HCT116 (cell line): Measurements from ENCODE around the gene PDLIM5. TPM values are rescaled to one million over a fixed set of nuclear protein-coding genes. Genes with fewer than 3 reads are reported as not detected.

Experiments used
- ATAC-seq: fragments of 200-7000 bp; cut with Tn5 transposase; 2 replicates; pipeline ENCODE4 v1.9.1; 2020; ENCODE audit warnings: mild to moderate bottlenecking, moderate library complexity
- BruUV-seq: library from RNA; stranded (reverse); fragments of 400-500 nt; replicated peaks from 2 replicates; lab custom pipeline; 2021; lab: Mats Ljungman, UMichigan
- CTCF ChIA-PET: fragments of 300-600 bp; sonication (Branson Sonifier 250); formaldehyde crosslinking; loops from one replicate; lab custom pipeline; 2021; ENCODE audit warnings: antibody characterized with exemption; lab: Charles Lee
- POLR2A ChIA-PET: fragments of 300-600, 350-600 bp; sonication (Branson Sonifier 250); formaldehyde crosslinking; loops from one replicate; lab custom pipeline; 2021; ENCODE audit warnings: antibody characterized with exemption; lab: Charles Lee
- RAD21 ChIA-PET, 2 experiments: fragments of 300-600 bp; sonication (Branson Sonifier 250); formaldehyde crosslinking; loops; one replicate each; lab custom pipeline; 2023; ENCODE audit warnings: low total read pairs in 2 of 2; ENCODE audit not compliant: uncharacterized antibody in 2 of 2, unreplicated experiment in 2 of 2, low non-redundant PET in 1 of 2; lab: Charles Lee
- DNase-seq: peaks from one replicate; pipeline ENCODE4 v3.0.0-alpha.2; 2010; ENCODE audit warnings: low read depth, low spot score
- H2AFZ ChIP-seq: fragments of 200-600 bp; shearing (Covaris generic), sonication (generic); 2 replicates; pipeline ENCODE4 v1.6.1; 2017; ENCODE audit warnings: low read depth, mixed run types, mixed read lengths, antibody characterized with exemption, low read length; ENCODE audit not compliant: poor library complexity, severe bottlenecking
- H3K27ac ChIP-seq: 2 replicates; pipeline ENCODE4 v1.5.1; 2012; ENCODE audit warnings: low read depth, low read length
- H3K27me3 ChIP-seq: fragments of 200-600 bp; sonication (generic); 2 replicates; pipeline ENCODE4 v1.6.1; 2016; ENCODE audit warnings: mixed run types, low read length, mixed read lengths; ENCODE audit not compliant: insufficient read depth
- H3K36me3 ChIP-seq, 2 experiments: fragments of 200-500 bp in 1 of 2; fragments of 200-600 bp in 1 of 2; sonication (Bioruptor generic) in 1 of 2; sonication (generic) in 1 of 2; 2 replicates each; pipeline versions ENCODE4 v1.5.1 to v1.6.1; 2014 to 2016; ENCODE audit warnings: low read length in 2 of 2, inconsistent platforms in 1 of 2, mixed read lengths in 1 of 2, mixed run types in 1 of 2; ENCODE audit not compliant: insufficient read depth in 2 of 2, control insufficient read depth in 1 of 2
- H3K4me1 ChIP-seq, 2 experiments: fragments of 200-600 bp in 1 of 2; sonication (generic) in 1 of 2; 2 replicates each; pipeline versions ENCODE4 v1.5.1 to v1.6.1; 2012 to 2017; ENCODE audit warnings: low read length in 2 of 2, inconsistent platforms in 1 of 2, mild to moderate bottlenecking in 1 of 2, mixed read lengths in 1 of 2, mixed run types in 1 of 2, moderate library complexity in 1 of 2; ENCODE audit not compliant: insufficient read depth in 2 of 2, control insufficient read depth in 1 of 2
- H3K4me2 ChIP-seq: fragments of 200-600 bp; sonication (generic); 2 replicates; pipeline ENCODE4 v1.6.1; 2017; ENCODE audit warnings: mixed run types, low read length, mixed read lengths
- H3K4me3 ChIP-seq, 2 experiments: fragments of 200-600 bp in 1 of 2; sonication (generic) in 1 of 2; replicated peaks in 1 of 2; 2 replicates each; pipeline ENCODE4 v1.5.1; 2011 to 2016; ENCODE audit warnings: low read length in 2 of 2, control low read depth in 1 of 2, low read depth in 1 of 2, mild to moderate bottlenecking in 1 of 2, mixed read lengths in 1 of 2, mixed run types in 1 of 2
- H3K79me2 ChIP-seq: fragments of 200-600 bp; sonication (generic); 2 replicates; pipeline ENCODE4 v1.6.1; 2017; ENCODE audit warnings: mild to moderate bottlenecking, mixed run types, low read length, moderate library complexity, mixed read lengths; ENCODE audit not compliant: insufficient read depth
- H3K9ac ChIP-seq: fragments of 200-600 bp; sonication (generic); 2 replicates; pipeline ENCODE4 v1.6.1; 2016; ENCODE audit warnings: low read length, mixed read lengths
- H3K9me2 ChIP-seq: fragments of 200-600 bp; sonication (generic), shearing (Covaris generic); 2 replicates; pipeline ENCODE4 v1.6.1; 2017; ENCODE audit warnings: mixed run types, mild to moderate bottlenecking, moderate library complexity; ENCODE audit not compliant: insufficient read depth
- H3K9me3 ChIP-seq, 2 experiments: fragments of 200-500 bp in 1 of 2; fragments of 200-600 bp in 1 of 2; sonication (Bioruptor generic) in 1 of 2; sonication (generic) in 1 of 2; 2 replicates each; pipeline ENCODE4 v1.6.1; 2014 to 2017; ENCODE audit warnings: low read length in 2 of 2, mixed read lengths in 2 of 2, inconsistent platforms in 1 of 2, low read depth in 1 of 2, mild to moderate bottlenecking in 1 of 2, mixed run types in 1 of 2, moderate library complexity in 1 of 2; ENCODE audit not compliant: control insufficient read depth in 1 of 2, insufficient read depth in 1 of 2
- H4K20me1 ChIP-seq: fragments of 200-600 bp; sonication (generic), shearing (Covaris generic); 2 replicates; pipeline ENCODE4 v1.6.1; 2017; ENCODE audit warnings: mixed run types, mild to moderate bottlenecking, moderate library complexity; ENCODE audit not compliant: insufficient read depth
- CEBPB ChIP-seq: IDR thresholded peaks from 2 replicates; pipeline ENCODE4 v1.6.1; 2012; ENCODE audit warnings: low read depth
- EGR1 ChIP-seq: IDR thresholded peaks from 2 replicates; pipeline ENCODE4 v1.6.1; 2012; ENCODE audit warnings: low read depth
- EZH2 ChIP-seq: fragments of 200-600 bp; sonication (generic); IDR thresholded peaks from 2 replicates; pipeline ENCODE4 v1.6.1; 2017; ENCODE audit warnings: antibody characterized with exemption, mixed run types
- EZH2phosphoT487 ChIP-seq: fragments of 200-600 bp; IDR thresholded peaks from 2 replicates; pipeline ENCODE4 v1.6.1; 2018; ENCODE audit warnings: antibody characterized with exemption, borderline replicate concordance
- FOSL1 ChIP-seq: IDR thresholded peaks from 2 replicates; pipeline ENCODE4 v1.6.1; 2012; ENCODE audit warnings: low read depth
- JUND ChIP-seq: IDR thresholded peaks from 2 replicates; pipeline ENCODE4 v1.6.1; 2012
- POLR2A ChIP-seq: IDR thresholded peaks from 2 replicates; pipeline ENCODE4 v1.7.0; 2011; ENCODE audit warnings: borderline replicate concordance; ENCODE audit not compliant: insufficient read depth, insufficient read length; ENCODE audit errors: extremely low read depth
- POLR2AphosphoS5 ChIP-seq: IDR thresholded peaks from 2 replicates; pipeline ENCODE4 v1.6.1; 2011; ENCODE audit warnings: mild to moderate bottlenecking, low read depth, low read length, moderate library complexity
- RAD21 ChIP-seq: IDR thresholded peaks from 2 replicates; pipeline ENCODE4 v1.6.1; 2012; ENCODE audit warnings: low read depth, mild to moderate bottlenecking
- SIN3A ChIP-seq: IDR thresholded peaks from 2 replicates; pipeline ENCODE4 v1.6.1; 2012; ENCODE audit warnings: low read depth
- SP1 ChIP-seq: IDR thresholded peaks from 2 replicates; pipeline ENCODE4 v1.6.1; 2012; ENCODE audit warnings: low read depth
- TCF7L2 ChIP-seq: IDR thresholded peaks from 2 replicates; pipeline ENCODE4 v1.7.0; 2011; ENCODE audit warnings: borderline replicate concordance, inconsistent platforms; ENCODE audit not compliant: insufficient read depth, insufficient read length; ENCODE audit errors: extremely low read depth
- YY1 ChIP-seq: IDR thresholded peaks from 2 replicates; pipeline ENCODE4 v1.6.1; 2011; ENCODE audit warnings: low read length, low read depth, moderate library complexity, mild to moderate bottlenecking; ENCODE audit not compliant: insufficient replicate concordance; ENCODE audit errors: extremely low read depth
- ZFX ChIP-seq: fragments of 450-650 bp; IDR thresholded peaks from 2 replicates; pipeline ENCODE4 v1.6.1; 2017
- ZNF274 ChIP-seq: fragments of 200-500 bp; sonication (Bioruptor generic); IDR thresholded peaks from 2 replicates; pipeline ENCODE4 v1.6.1; 2014; ENCODE audit warnings: mild to moderate bottlenecking, low read depth, low read length, inconsistent platforms
- intact Hi-C: fragments of 100-400 bp; cut with micrococcal nuclease; formaldehyde crosslinking; loops from 2 replicates; pipeline ENCODE4 v1.10.0; 2022
- total RNA-seq: library from RNA; stranded (reverse); gene quantifications from one replicate; pipeline ENCODE4 v1.2.1, GENCODE V29; 2021; ENCODE audit not compliant: unreplicated experiment
- TF ChIP-seq, protein P1 (sequence below): IDR thresholded peaks from 2 replicates; pipeline ENCODE4 v1.6.1; 2012
- TF ChIP-seq, protein P2 (sequence below): IDR thresholded peaks from 2 replicates; pipeline ENCODE4 v1.6.1; 2011; ENCODE audit warnings: mild to moderate bottlenecking, low read length, moderate library complexity; ENCODE audit not compliant: insufficient replicate concordance; ENCODE audit errors: extremely low read depth
- TF ChIP-seq, protein P3 (sequence below): IDR thresholded peaks from 2 replicates; pipeline ENCODE4 v1.6.1; 2012
- TF ChIP-seq, protein P4 (sequence below): IDR thresholded peaks from 2 replicates; pipeline ENCODE4 v1.6.1; 2012; ENCODE audit warnings: low read depth
- TF ChIP-seq, protein P5 (sequence below), 3 experiments: fragments of 200-600 bp in 1 of 3; sonication (generic) in 1 of 3; IDR thresholded peaks in 2 of 3; conservative IDR thresholded peaks in 1 of 3; 2 replicates each; pipeline ENCODE4 v1.5.1; 2012 to 2017; ENCODE audit warnings: low read depth in 2 of 3, low read length in 2 of 3, antibody characterized with exemption in 1 of 3, borderline replicate concordance in 1 of 3, control low read depth in 1 of 3, mild to moderate bottlenecking in 1 of 3, mixed read lengths in 1 of 3, mixed run types in 1 of 3, moderate library complexity in 1 of 3; ENCODE audit not compliant: insufficient read depth in 1 of 3

The PDLIM5 gene
- total RNA-seq, 1 experiment from 2014 or later: 130 TPM

DNA sequence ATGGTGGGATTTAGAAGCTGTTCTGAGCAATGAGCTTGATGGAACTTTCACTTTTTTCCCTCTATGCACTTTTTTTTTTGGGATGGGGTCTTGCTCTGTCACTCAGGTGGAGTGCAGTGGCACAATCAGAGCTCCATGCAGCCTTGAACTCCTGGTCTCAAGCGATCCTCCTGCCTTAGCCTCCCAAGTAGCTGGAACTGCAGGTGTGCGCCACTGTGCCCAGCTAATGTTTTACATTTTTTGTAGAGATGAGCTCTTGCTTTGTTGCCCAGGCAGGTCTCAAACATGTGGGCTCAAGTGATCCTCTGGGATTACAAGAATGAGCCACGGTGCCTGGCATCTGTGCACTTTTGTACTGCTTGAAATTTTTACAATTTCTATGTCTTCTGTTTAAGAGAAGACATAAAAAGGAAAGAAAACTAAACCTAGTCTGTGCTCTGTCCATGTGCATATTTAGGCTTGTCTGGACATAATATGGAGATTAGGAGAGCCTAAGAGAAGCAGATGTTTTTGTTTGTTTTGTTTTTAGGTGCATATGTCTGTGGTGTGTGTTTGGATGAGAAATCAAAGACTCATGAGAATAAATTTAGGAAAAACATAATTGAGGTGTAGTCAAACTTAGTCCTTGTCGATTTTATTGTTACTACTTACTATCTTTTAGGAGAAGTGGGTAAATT, 16.5 kb downstream of the PDLIM5 start:
- Histone ChIP-seq H3K9me3 (no peaks in the 10 kb centered on the region), H3K36me3 (no peaks in the 10 kb centered on the region), H3K4me1 (peaks cover 16 to 19% of the 10 kb centered on the region in 2 experiments), H3K9me2 (no peaks in the 10 kb centered on the region), H3K79me2 (peaks cover 90% of the 10 kb centered on the region), H3K4me3 (no peak overlapping the region), H3K27ac (no peak overlapping the region), H2AFZ (no peak overlapping the region), H4K20me1 (no peaks in the 10 kb centered on the region), H3K4me2 (no peak overlapping the region), H3K27me3 (no peaks in the 10 kb centered on the region), H3K9ac (no peak overlapping the region)
- no TSS peak for BruUV-seq
- TF ChIP-seq JUND (no peak), EZH2phosphoT487 (no peak), SP1 (no peak), POLR2A (no peak), TCF7L2 (no peak), POLR2AphosphoS5 (no peak), CEBPB (no peak), YY1 (no peak), ZNF274 (no peak), RAD21 (no peak), EGR1 (no peak), ZFX (no peak), EZH2 (no peak), SIN3A (no peak), FOSL1 (no peak)
- TF ChIP-seq, protein P1, sequence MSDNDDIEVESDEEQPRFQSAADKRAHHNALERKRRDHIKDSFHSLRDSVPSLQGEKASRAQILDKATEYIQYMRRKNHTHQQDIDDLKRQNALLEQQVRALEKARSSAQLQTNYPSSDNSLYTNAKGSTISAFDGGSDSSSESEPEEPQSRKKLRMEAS: no peak
- TF ChIP-seq, protein P2, sequence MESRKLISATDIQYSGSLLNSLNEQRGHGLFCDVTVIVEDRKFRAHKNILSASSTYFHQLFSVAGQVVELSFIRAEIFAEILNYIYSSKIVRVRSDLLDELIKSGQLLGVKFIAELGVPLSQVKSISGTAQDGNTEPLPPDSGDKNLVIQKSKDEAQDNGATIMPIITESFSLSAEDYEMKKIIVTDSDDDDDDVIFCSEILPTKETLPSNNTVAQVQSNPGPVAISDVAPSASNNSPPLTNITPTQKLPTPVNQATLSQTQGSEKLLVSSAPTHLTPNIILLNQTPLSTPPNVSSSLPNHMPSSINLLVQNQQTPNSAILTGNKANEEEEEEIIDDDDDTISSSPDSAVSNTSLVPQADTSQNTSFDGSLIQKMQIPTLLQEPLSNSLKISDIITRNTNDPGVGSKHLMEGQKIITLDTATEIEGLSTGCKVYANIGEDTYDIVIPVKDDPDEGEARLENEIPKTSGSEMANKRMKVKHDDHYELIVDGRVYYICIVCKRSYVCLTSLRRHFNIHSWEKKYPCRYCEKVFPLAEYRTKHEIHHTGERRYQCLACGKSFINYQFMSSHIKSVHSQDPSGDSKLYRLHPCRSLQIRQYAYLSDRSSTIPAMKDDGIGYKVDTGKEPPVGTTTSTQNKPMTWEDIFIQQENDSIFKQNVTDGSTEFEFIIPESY: no peak
- TF ChIP-seq, protein P3, sequence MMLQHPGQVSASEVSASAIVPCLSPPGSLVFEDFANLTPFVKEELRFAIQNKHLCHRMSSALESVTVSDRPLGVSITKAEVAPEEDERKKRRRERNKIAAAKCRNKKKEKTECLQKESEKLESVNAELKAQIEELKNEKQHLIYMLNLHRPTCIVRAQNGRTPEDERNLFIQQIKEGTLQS: no peak
- TF ChIP-seq, protein P4, sequence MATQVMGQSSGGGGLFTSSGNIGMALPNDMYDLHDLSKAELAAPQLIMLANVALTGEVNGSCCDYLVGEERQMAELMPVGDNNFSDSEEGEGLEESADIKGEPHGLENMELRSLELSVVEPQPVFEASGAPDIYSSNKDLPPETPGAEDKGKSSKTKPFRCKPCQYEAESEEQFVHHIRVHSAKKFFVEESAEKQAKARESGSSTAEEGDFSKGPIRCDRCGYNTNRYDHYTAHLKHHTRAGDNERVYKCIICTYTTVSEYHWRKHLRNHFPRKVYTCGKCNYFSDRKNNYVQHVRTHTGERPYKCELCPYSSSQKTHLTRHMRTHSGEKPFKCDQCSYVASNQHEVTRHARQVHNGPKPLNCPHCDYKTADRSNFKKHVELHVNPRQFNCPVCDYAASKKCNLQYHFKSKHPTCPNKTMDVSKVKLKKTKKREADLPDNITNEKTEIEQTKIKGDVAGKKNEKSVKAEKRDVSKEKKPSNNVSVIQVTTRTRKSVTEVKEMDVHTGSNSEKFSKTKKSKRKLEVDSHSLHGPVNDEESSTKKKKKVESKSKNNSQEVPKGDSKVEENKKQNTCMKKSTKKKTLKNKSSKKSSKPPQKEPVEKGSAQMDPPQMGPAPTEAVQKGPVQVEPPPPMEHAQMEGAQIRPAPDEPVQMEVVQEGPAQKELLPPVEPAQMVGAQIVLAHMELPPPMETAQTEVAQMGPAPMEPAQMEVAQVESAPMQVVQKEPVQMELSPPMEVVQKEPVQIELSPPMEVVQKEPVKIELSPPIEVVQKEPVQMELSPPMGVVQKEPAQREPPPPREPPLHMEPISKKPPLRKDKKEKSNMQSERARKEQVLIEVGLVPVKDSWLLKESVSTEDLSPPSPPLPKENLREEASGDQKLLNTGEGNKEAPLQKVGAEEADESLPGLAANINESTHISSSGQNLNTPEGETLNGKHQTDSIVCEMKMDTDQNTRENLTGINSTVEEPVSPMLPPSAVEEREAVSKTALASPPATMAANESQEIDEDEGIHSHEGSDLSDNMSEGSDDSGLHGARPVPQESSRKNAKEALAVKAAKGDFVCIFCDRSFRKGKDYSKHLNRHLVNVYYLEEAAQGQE: no peak
- TF ChIP-seq, protein P5, sequence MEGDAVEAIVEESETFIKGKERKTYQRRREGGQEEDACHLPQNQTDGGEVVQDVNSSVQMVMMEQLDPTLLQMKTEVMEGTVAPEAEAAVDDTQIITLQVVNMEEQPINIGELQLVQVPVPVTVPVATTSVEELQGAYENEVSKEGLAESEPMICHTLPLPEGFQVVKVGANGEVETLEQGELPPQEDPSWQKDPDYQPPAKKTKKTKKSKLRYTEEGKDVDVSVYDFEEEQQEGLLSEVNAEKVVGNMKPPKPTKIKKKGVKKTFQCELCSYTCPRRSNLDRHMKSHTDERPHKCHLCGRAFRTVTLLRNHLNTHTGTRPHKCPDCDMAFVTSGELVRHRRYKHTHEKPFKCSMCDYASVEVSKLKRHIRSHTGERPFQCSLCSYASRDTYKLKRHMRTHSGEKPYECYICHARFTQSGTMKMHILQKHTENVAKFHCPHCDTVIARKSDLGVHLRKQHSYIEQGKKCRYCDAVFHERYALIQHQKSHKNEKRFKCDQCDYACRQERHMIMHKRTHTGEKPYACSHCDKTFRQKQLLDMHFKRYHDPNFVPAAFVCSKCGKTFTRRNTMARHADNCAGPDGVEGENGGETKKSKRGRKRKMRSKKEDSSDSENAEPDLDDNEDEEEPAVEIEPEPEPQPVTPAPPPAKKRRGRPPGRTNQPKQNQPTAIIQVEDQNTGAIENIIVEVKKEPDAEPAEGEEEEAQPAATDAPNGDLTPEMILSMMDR (IDR thresholded peaks at IDR 0.05 in 2 of 3, conservative IDR thresholded peaks at IDR 0.05 in 1 of 3; ENCODE audit: borderline replicate concordance in 1 of 3, insufficient read depth in 1 of 3, low read depth in 2 of 3, low read length in 2 of 3): no peak
- ATAC-seq (no peak), DNase-seq (no peak)
- POLR2A ChIA-PET: no interaction called here
- RAD21 ChIA-PET: no interaction called here
- CTCF ChIA-PET: no interaction called here
- intact Hi-C loops: no loop called here
